Osteocyte (in vitro differentiated cells): ENCODE measurements around the gene SRC. TPM values are rescaled to one million over a fixed set of nuclear protein-coding genes. Genes with fewer than 3 reads are reported as not detected.

Experiments
- DNase-seq: peaks from one replicate; pipeline ENCODE4 v3.0.0; 2021; ENCODE audit warnings: mixed read lengths; ENCODE audit not compliant: unreplicated experiment; ENCODE audit errors: extremely low spot score
- H3K27ac Mint-ChIP-seq: one replicate; pipeline ENCODE4 v1.8.0; 2021; ENCODE audit warnings: mild to moderate bottlenecking, mixed read lengths; ENCODE audit not compliant: unreplicated experiment
- H3K27me3 Mint-ChIP-seq: one replicate; pipeline ENCODE4 v1.8.0; 2021; ENCODE audit warnings: mixed read lengths; ENCODE audit not compliant: unreplicated experiment
- H3K36me3 Mint-ChIP-seq: one replicate; pipeline ENCODE4 v1.8.0; 2021; ENCODE audit warnings: mixed read lengths; ENCODE audit not compliant: unreplicated experiment
- H3K4me1 Mint-ChIP-seq: one replicate; pipeline ENCODE4 v1.8.0; 2021; ENCODE audit warnings: mixed read lengths; ENCODE audit not compliant: unreplicated experiment
- H3K4me3 Mint-ChIP-seq: one replicate; pipeline ENCODE4 v1.8.0; 2021; ENCODE audit warnings: mild to moderate bottlenecking, moderate library complexity, mixed read lengths; ENCODE audit not compliant: unreplicated experiment
- H3K9me3 Mint-ChIP-seq: one replicate; pipeline ENCODE4 v1.8.0; 2021; ENCODE audit warnings: mixed read lengths; ENCODE audit not compliant: unreplicated experiment
- CTCF ChIP-seq: fragments of 200-600 bp; sonication (generic); IDR thresholded peaks from 2 replicates; pipeline ENCODE4 v1.5.0; 2021; ENCODE audit warnings: antibody characterized with exemption, mild to moderate bottlenecking, moderate library complexity
- total RNA-seq: library from RNA; stranded (reverse); gene quantifications from 2 replicates; pipeline ENCODE4 v1.2.1, GENCODE V29; 2021

Gene SRC
- total RNA-seq, 1 donor from 2014 or later = 32.5 TPM

- no peaks in the 10 kb centered on the region for H3K4me1 Mint-ChIP-seq
- H3K9me3 Mint-ChIP-seq = no peaks in the 10 kb centered on the region
- no peaks in the 10 kb centered on the region for H3K27me3 Mint-ChIP-seq
- no peak for TF ChIP-seq CTCF
- H3K36me3 Mint-ChIP-seq = peaks cover 5% of the 10 kb centered on the region
- H3K4me3 Mint-ChIP-seq = no peak overlapping the region
- no peak for DNase-seq
- H3K27ac Mint-ChIP-seq = no peak overlapping the region
Observed at GRCh38 chr20:37388831-37389230, 42.9 kb downstream of the SRC start.

DNA sequence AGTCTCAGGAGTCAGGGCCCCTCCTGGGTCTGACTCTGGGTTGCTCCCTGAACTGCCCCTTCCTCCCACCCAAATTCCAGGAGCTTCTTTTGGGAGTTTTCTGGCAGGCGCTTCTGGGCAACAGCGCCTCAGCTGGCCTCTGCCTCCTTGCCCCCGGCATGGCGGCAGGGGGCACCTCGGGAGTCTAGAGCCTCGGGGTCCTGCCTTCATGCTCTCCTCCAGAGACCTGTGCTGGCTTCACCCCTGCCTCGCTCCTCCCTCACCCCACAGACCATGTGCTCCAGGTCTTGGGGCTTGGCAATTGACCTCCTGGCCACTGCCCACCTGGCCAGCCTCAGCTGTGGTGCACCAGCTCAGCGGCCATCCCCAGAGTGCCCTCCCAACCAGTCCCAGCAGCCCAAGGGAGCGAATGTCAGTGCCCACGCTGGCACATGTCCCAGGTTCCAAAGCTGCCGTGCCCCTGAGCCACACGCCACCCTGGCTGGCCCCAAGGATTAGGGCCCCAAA, 43.4 kb downstream of the SRC start:
- no peak for TF ChIP-seq CTCF
- H3K9me3 Mint-ChIP-seq = no peaks in the 10 kb centered on the region
- no peak for DNase-seq
- H3K4me3 Mint-ChIP-seq = no peak overlapping the region
- H3K27me3 Mint-ChIP-seq = no peaks in the 10 kb centered on the region
- peaks cover 5% of the 10 kb centered on the region for H3K36me3 Mint-ChIP-seq
- peaks cover 4% of the 10 kb centered on the region for H3K4me1 Mint-ChIP-seq
- no peak overlapping the region for H3K27ac Mint-ChIP-seq

DNA sequence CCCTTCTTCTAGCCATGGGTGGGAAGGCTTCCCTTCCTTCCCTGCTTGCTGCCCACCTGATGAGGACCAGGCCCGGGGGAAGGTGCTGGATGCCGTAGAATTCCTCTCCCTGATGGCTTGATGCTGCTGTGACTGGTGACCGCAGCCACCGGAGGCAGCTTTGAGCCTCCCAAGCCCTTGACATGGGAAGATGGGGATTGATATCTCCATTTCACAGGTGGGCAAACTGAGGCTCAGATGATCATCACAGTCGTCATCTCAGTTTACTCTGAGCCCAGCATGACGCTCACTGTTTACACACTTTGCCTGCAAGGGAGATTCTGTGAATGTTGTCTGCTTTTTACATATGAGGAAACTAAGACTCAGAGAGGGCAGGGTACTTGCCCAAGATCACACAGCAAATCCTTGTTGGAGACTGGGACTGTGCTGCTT, 43.9 kb downstream of the SRC start:
- Mint-ChIP-seq H3K36me3 (peaks cover 5% of the 10 kb centered on the region), H3K27me3 (no peaks in the 10 kb centered on the region), H3K27ac (no peak overlapping the region), H3K9me3 (no peaks in the 10 kb centered on the region), H3K4me1 (peaks cover 8% of the 10 kb centered on the region), H3K4me3 (no peak overlapping the region)
- TF ChIP-seq CTCF = no peak
- no peak for DNase-seq

DNA sequence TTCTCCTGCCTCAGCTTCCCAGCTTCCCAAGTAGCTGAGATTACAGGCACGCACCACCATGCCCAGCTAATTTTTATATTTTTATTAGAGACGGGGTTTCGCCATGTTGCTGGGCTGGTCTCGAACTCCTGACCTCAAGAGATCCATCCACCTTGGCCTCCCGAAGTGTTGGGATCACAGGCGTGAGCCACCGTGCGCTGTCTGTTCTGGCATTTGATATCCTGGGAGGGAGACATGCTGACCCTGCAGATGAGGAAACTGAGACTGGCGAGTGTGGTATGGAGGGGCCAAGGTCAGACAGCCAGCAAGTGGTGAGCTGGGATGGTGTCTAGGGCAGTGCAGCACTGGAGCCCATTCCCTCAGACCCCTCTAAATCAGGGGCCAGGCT, 44.6 kb downstream of the SRC start:
- no peak for TF ChIP-seq CTCF
- no peak for DNase-seq
- no peaks in the 10 kb centered on the region for H3K9me3 Mint-ChIP-seq
- no peak overlapping the region for H3K27ac Mint-ChIP-seq
- H3K27me3 Mint-ChIP-seq = no peaks in the 10 kb centered on the region
- H3K36me3 Mint-ChIP-seq = peaks cover 5% of the 10 kb centered on the region
- H3K4me3 Mint-ChIP-seq = no peak overlapping the region
- peaks cover 8% of the 10 kb centered on the region for H3K4me1 Mint-ChIP-seq

GRCh38 chr20:37390891-37391525, 45.1 kb downstream of the SRC start:
- H3K4me1 Mint-ChIP-seq = peaks cover 8% of the 10 kb centered on the region
- no peak overlapping the region for H3K27ac Mint-ChIP-seq
- no peaks in the 10 kb centered on the region for H3K27me3 Mint-ChIP-seq
- peaks cover 5% of the 10 kb centered on the region for H3K36me3 Mint-ChIP-seq
- no peak for DNase-seq
- TF ChIP-seq CTCF = no peak
- no peaks in the 10 kb centered on the region for H3K9me3 Mint-ChIP-seq
- no peak overlapping the region for H3K4me3 Mint-ChIP-seq
